Body of pancreas (tissue), 4 donors: ENCODE results near the gene CBR3. TPM values are rescaled to one million over a fixed set of nuclear protein-coding genes. Genes with fewer than 3 reads are reported as not detected.
"Not testable (repeated sequence)": the region's sequence is repeated elsewhere in the genome, so short reads cannot be mapped to it uniquely, and the experiment has no call there.

ENCODE experiments used
- ATAC-seq: fragments of 150-250 bp; one replicate; pipeline ENCODE4 v1.9.1; 2016
- DNase-seq, 4 donors: peaks; one replicate each; pipeline ENCODE4 v3.0.0-alpha.2; 2019
- H3K27ac ChIP-seq, 4 donors: fragments of 200-600 bp; sonication (generic); 1 replicate in 3 of 4; 2 replicates in 1 of 4; pipeline versions ENCODE4 v1.5.1 to v1.6.1; 2016 to 2019; ENCODE audit warnings: mild to moderate bottlenecking in 1 of 4, mixed read lengths in 1 of 4, moderate library complexity in 1 of 4
- H3K27me3 ChIP-seq, 2 donors: fragments of 200-600 bp; sonication (generic); one replicate each; pipeline ENCODE4 v1.6.0; 2016; ENCODE audit warnings: mild to moderate bottlenecking in 1 of 2
- H3K36me3 ChIP-seq, 2 donors: fragments of 200-600 bp; sonication (generic); replicated peaks in 1 of 2; 2 replicates each; pipeline ENCODE4 v1.5.1; 2016; ENCODE audit warnings: low read depth in 2 of 2; ENCODE audit not compliant: insufficient read depth in 1 of 2
- H3K4me1 ChIP-seq: fragments of 200-600 bp; sonication (generic); one replicate; pipeline ENCODE4 v1.6.0; 2016
- H3K4me3 ChIP-seq, 2 donors: fragments of 200-600 bp; sonication (generic); 1 replicate in 1 of 2; 2 replicates in 1 of 2; pipeline ENCODE4 v1.5.1; 2016 to 2019
- H3K9me3 ChIP-seq, 3 donors: fragments of 200-600 bp; sonication (generic); 1 replicate in 2 of 3; 2 replicates in 1 of 3; pipeline ENCODE4 v1.5.1; 2016
- CTCF ChIP-seq, 7 experiments: fragments of 450-650 bp in 4 of 7; fragments of 200-600 bp in 3 of 7; sonication (generic) in 3 of 7; IDR thresholded peaks; one replicate each; pipeline ENCODE4 v1.5.1; 2016 to 2019; ENCODE audit warnings: antibody characterized with exemption in 7 of 7
- POLR2A ChIP-seq, 3 donors: fragments of 450-650 bp; IDR thresholded peaks; one replicate each; pipeline ENCODE4 v1.6.1; 2016; ENCODE audit warnings: antibody characterized with exemption in 3 of 3, mild to moderate bottlenecking in 2 of 3
- WGBS, 2 donors: methylation state at CpG; one replicate each; pipeline ENCODE4 v1.1.5; 2017; 5-methylcytosine and 5-hydroxymethylcytosine counted together
- intact Hi-C: fragments of 100-400 bp; cut with DNase I; formaldehyde crosslinking; loops from one replicate; pipeline ENCODE4 v1.15.1; 2023
- total RNA-seq, 2 donors: library from RNA; depleted of rRNA; stranded (reverse); fragments of >200 nt; gene quantifications; one replicate each; pipeline ENCODE4 v1.1.0, GENCODE V29; 2016

Gene CBR3
- total RNA-seq, 2 donors from 2014 or later, result 0.52 to 1.3 TPM

- 89% methylated on average over 3 of the region's 3 CpGs for WGBS, 2 donors
- TF ChIP-seq POLR2A (IDR thresholded peaks at IDR 0.05) (no peak), CTCF (IDR thresholded peaks at IDR 0.05) (no peak)
- H3K4me3 ChIP-seq, result no peak overlapping the region
- no peaks in the 10 kb centered on the region for H3K4me1 ChIP-seq
- peaks cover 0 to under 1% (median 0%) of the 10 kb centered on the region in 3 donors for H3K9me3 ChIP-seq
- H3K27ac ChIP-seq, result no peak overlapping the region
- ATAC-seq (no peak), DNase-seq (no peak)
- intact Hi-C loops, result no loop called here
- H3K36me3 ChIP-seq, result no peaks in the 10 kb centered on the region
- no peaks in the 10 kb centered on the region for H3K27me3 ChIP-seq
Observed at GRCh38 chr21:36099000-36099399, 35.9 kb upstream of the CBR3 start.

- H3K4me3 ChIP-seq, DNase-seq, ATAC-seq, H3K27me3 ChIP-seq, H3K27ac ChIP-seq, intact Hi-C loops, H3K9me3 ChIP-seq, H3K4me1 ChIP-seq, H3K36me3 ChIP-seq: not testable (repeated sequence)
- WGBS, 2 donors, result 44 to 54% methylated on average over 12 to 13 of the region's 13 CpGs
Observed at GRCh38 chr21:36099695-36100211, 35.1 kb upstream of the CBR3 start.

GRCh38 chr21:36100971-36101641, 33.8 kb upstream of the CBR3 start:
- DNase-seq (no peak), ATAC-seq (no peak)
- intact Hi-C loops, result no loop called here
- Histone ChIP-seq H3K9me3 (no peaks in the 10 kb centered on the region), H3K27me3 (no peaks in the 10 kb centered on the region), H3K4me3 (no peak overlapping the region), H3K4me1 (no peaks in the 10 kb centered on the region), H3K36me3 (no peaks in the 10 kb centered on the region), H3K27ac (no peak overlapping the region)
- 69 to 73% methylated on average over 6 of the region's 6 CpGs for WGBS, 2 donors
- TF ChIP-seq CTCF (IDR thresholded peaks at IDR 0.05) (no peak), POLR2A (IDR thresholded peaks at IDR 0.05) (no peak)

- Histone ChIP-seq H3K27ac (no peak overlapping the region), H3K4me1 (no peaks in the 10 kb centered on the region), H3K36me3 (no peaks in the 10 kb centered on the region), H3K27me3 (no peaks in the 10 kb centered on the region), H3K9me3 (no peaks in the 10 kb centered on the region), H3K4me3 (no peak overlapping the region)
- intact Hi-C loops, result no loop called here
- no peak for DNase-seq
- ATAC-seq, result no peak
- no peak for TF ChIP-seq POLR2A (IDR thresholded peaks at IDR 0.05)
- no peak for TF ChIP-seq CTCF (IDR thresholded peaks at IDR 0.05)
Observed at GRCh38 chr21:36103434-36103833, 31.4 kb upstream of the CBR3 start.

- peak overlapping the region in 1 of 4 donors; percentile 49 for H3K27ac ChIP-seq
- no peak overlapping the region for H3K4me3 ChIP-seq
- ATAC-seq (peak; percentile 64), DNase-seq (peak; percentile 29 to 60 (median 47))
- no peaks in the 10 kb centered on the region for H3K9me3 ChIP-seq
- H3K4me1 ChIP-seq, result no peaks in the 10 kb centered on the region
- no peaks in the 10 kb centered on the region for H3K36me3 ChIP-seq
- peak in 6 of 7 experiments; percentile 27 to 50 (median 36) for TF ChIP-seq CTCF (IDR thresholded peaks at IDR 0.05)
- peak in 1 of 3 donors; percentile 18 for TF ChIP-seq POLR2A (IDR thresholded peaks at IDR 0.05)
- intact Hi-C loops, result no loop called here
- 28 to 32% methylated on average over 23 to 29 of the region's 29 CpGs for WGBS, 2 donors
- H3K27me3 ChIP-seq, result no peaks in the 10 kb centered on the region
Observed at GRCh38 chr21:36104317-36105300, 30.3 kb upstream of the CBR3 start.
